ENCODE measurements around the gene AMER1.

DNA sequence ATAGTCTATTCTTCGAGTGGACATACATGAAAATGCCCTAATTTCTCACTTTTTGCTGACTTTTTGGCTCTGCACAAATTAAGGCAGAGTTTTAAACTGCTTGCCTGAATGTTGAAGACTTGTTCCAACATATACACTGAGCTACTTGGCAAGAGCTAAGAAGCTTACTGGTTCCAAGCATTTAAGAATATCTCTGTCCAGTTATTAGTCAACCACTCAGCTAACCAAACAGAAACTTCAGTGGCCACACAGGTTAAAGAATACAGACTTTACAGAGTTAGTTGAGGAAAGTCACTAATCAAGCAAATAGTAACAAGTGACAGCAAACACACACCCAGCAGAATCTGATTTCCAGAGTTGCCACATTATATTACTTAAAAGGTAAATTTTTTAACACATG is 35.5 kb downstream of the AMER1 start:
- no peak for TF ChIP-seq POLR2A (IDR thresholded peaks at IDR 0.05)
- TF ChIP-seq, protein P1, sequence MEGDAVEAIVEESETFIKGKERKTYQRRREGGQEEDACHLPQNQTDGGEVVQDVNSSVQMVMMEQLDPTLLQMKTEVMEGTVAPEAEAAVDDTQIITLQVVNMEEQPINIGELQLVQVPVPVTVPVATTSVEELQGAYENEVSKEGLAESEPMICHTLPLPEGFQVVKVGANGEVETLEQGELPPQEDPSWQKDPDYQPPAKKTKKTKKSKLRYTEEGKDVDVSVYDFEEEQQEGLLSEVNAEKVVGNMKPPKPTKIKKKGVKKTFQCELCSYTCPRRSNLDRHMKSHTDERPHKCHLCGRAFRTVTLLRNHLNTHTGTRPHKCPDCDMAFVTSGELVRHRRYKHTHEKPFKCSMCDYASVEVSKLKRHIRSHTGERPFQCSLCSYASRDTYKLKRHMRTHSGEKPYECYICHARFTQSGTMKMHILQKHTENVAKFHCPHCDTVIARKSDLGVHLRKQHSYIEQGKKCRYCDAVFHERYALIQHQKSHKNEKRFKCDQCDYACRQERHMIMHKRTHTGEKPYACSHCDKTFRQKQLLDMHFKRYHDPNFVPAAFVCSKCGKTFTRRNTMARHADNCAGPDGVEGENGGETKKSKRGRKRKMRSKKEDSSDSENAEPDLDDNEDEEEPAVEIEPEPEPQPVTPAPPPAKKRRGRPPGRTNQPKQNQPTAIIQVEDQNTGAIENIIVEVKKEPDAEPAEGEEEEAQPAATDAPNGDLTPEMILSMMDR (IDR thresholded peaks at IDR 0.05) = no peak

All from prostate gland (tissue), 2 donors.